ENCODE measurements around the gene CIAO1.
"Not testable (repeated sequence)": the region's sequence is repeated elsewhere in the genome, so short reads cannot be mapped to it uniquely, and the experiment has no call there.

The CIAO1 gene

GRCh38 chr2:96251721-96252292 lies 14.2 kb upstream of the CIAO1 start:
- DNase-seq = no peak

GRCh38 chr2:96252526-96252925 lies 13.5 kb upstream of the CIAO1 start:
- DNase-seq = no peak

GRCh38 chr2:96253006-96253405 lies 13.0 kb upstream of the CIAO1 start:
- no peak for DNase-seq

DNA sequence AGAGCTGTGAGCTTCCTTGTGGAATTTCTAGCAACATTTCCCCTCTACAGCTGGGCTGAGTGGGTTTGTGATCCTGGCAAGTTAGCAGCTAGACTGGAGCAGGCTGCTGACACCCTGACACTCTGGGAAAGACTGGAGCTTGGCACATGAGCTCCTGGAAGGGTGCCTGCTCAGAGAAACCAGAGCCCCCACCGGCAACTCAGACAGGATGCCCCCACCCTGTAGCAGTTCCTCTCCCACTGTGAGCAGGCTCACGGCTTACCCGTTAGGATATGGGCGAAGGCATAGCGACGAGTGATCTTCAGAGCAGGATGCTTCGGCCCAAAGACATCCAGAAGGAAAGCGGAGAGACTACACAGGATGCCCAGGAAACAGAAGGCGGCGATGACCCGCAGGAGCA lies 11.5 kb upstream of the CIAO1 start:
- no peak for DNase-seq

- DNase-seq = no peak
These were observed 9.4 kb upstream of the CIAO1 start for GRCh38 chr2:96256611-96257113.

DNA sequence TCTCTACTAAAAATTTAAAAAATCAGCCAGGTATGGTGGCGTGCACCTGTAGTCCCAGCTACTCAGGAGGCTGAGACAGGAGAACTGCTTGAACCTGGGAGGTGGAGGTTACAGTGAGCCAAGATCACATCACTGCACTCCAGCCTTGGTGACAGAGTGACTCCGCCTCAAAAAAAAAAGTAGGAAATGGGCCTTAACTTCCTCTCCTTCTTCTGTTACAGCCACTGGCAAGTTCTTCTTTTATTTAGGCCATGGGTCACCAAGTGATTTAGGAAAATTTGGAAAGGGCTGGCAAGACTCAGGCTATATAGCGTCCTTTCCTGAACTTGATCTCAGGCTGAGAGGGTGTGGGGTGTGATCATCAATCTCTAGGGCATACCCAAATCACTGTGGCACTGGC lies 8.3 kb upstream of the CIAO1 start:
- DNase-seq = not testable (repeated sequence)

GRCh38 chr2:96258166-96259022 lies 7.6 kb upstream of the CIAO1 start:
- DNase-seq = no peak

DNA sequence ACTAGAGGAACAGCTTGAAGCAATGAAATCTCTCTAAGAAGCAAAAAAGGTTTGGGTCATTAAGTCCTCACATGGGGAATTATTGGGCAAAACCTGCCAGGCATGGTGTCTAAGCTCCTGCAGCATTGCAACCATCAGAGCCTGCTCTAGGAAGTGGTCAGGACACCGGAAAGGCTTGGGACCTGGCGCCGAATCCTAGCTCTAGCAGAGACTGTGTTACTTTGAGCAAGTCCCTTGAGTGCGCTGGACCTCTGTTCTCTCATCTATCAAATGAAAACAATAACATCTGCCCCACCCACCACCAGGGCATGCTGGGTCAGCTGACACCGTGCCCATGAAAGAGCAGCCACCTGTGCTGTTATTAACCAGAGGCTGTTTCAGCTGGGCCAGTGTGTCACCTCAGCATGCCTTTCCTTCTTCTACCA lies 6.5 kb upstream of the CIAO1 start:
- DNase-seq = no peak

DNA sequence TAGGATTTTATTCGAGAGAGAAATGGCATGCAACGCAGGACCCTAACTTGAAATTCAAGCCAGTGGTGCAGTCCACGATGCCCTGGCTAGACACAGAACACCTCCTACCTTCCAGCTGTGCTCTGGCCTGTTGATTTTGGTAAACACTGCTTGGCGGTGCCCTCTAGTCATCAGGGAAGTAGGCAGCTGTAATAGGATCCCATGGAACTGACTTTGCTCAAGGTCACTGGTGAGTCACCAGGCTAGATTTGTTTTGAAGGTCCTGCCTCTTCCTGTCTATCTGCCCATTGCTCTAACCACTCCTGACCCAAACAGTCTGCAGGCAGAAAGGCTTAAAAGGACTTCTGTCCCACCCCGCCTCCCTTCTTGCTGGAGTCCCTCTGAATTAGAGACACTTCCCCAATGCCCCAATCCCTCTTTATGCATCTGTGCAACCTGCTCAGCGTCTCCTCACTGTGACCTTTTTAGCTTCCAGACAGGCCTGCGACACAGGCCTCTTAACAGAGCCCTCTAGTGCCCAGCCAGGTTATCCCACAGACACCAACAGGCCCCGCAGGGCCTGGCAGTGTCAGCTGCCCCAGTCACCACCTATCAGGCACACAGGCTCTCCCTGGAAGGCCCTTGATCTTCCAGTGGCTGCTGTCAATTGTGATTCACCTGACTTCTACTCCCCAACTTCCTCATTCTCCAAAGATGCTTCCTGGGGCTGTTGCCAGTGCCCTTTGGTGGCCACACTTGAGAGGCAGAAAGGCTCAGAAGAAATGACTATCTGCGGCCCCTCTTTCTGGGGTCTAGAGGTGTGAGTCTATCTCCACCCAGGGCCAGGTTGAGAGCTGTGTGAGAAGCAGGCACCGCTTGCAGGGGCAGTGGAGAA lies 5.4 kb upstream of the CIAO1 start:
- DNase-seq = peak; percentile 27

DNA sequence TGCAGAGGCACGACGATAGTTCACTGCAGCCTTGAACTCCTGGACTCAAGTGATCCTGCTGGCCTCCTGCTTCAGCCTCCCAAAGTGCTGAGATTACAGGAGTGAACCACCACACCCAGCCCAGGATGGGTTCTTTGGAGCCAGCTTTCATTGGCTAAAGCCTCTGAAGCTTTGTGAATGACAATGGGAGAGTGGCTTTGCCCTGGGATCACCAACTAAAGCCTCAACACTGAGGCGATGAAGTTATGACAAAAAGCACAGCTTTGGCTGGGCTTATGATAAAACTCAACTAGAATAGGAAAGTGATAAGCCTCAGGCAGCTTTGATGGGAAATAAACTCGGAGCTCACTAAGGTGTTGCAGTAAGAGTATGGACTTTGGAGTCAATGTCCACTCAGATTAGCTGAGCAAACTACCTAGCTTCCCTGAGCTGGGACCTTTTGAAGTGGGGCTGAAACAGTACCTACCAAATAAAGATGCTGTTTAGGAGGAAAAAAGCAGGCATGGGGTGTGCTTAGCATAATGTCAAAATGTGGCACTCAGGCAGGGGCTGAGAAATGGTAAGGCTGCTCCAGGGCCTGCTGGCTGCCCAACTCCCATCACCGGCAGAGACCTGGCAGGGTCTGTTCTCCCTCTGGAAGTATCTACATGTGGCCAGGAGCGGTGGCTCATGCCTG lies 4.6 kb upstream of the CIAO1 start:
- DNase-seq = no peak

DNA sequence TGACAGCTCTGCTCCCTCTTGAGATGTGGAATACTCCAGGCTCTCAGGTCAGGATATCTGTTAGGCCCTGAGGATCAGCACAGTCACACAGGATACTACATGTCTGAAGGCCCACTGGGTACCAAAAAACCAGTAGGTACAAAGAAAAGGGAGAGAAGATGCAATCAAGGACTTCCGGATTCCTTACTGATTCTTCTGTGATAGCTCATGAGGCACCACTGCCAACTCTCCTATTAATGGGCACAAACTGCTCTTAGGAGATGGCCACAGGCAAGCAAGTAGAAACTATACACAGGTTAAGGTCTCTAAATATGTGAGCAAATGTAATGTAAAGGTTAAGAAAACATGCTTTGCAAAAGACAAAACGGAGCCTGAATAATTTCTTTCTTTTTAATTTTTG lies 3.7 kb upstream of the CIAO1 start:
- no peak for DNase-seq

GRCh38 chr2:96264086-96264485 lies 1.9 kb upstream of the CIAO1 start:
- no peak for DNase-seq

- DNase-seq = peak; percentile 33
These were observed 1.2 kb upstream of the CIAO1 start for GRCh38 chr2:96264656-96265348.

DNA sequence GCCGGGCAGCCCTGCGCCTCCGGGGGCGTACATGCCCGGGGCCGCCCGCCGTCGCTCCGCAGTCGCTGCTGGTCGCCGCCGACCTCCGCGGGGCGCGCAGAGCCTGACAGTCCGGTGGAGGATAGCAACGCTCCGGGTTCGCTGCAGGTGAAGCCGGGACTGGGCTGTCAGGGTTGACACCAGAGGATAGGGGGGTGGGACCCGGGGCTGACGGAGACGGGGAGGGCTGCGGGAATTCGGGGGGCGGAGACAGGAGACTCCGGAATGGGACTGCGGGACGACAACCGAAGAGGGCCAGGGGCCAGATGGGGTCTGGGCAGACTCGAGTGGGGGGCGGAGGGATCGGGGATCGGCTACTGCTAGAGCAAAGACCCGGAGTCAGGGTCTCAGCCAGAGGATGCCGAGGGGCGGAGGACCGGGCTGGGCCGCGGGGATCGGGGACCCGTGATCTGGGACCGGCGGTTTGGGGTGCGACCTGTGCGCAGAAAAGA lies 631 bp upstream of the CIAO1 start:
- peak; percentile 40 for DNase-seq

DNA sequence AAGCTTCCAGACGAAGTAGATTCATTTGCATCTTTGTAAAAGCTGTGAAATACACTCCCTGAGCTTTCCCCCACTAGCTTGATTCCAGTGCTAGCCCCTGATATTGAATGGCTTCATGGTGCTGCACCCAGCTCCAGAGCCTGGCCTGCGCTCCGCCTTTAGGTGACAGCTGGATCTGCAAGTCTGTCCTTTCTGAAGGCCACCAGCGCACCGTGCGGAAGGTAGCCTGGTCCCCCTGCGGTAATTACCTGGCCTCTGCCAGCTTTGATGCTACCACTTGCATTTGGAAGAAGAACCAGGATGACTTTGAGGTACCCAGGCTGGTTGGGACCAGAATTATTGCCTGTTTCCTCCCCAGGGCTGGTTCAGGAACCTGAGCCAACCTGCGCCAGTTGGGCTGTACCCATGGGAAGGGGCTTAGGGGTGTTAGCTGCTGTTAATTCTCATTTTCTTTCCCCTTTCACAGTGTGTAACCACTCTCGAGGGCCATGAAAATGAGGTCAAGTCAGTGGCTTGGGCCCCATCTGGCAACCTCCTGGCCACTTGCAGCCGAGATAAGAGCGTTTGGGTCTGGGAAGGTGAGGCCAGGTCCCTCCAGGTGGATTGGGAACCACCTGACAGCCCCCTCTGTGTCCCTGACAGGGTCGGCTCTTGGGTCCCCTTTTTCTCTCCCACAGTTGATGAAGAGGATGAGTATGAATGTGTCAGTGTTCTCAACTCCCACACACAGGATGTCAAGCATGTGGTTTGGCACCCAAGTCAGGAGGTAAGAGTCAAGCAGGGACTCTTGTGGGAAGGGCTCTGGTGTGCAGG lies 1.3 kb downstream of the CIAO1 start:
- peak; percentile 41 for DNase-seq

DNA sequence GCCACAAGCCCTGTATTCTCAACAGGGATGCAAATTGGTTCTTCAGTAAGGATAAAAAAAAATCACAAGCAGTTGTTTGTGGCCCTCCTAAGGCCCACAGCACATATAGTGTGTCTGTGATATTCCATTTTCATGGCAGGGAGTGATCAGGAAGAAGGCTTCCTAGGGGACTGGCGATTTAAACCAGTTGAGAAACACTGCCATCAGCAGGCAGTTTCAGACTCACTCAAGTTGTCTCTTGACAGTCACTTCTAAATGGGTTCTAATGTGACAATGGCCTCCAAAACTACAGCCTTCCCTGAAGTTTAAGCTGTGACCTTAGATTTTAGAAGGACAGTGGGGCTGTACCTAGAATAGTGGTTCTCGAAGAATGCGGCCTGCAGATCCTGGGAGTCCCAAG lies 6.0 kb downstream of the CIAO1 start:
- no peak for DNase-seq

DNA sequence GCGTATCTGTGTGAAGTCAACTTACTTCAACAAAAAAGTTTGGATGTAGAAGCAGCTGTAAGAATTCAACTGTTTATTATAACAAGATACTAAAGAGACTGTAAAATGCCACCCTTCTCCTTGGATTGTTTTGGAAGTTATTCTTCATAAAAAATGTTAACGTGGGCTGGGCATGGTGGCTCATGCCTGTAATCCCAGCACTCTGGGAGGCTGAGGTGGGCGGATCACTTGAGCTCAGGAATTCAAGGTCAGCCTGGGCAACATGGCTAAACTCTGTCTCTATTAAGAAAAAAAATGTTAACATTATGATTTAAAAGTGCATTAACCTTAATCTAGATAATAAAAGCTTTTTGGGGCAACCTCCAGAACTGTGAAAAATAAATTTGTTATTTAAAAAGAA lies 7.7 kb downstream of the CIAO1 start:
- no peak for DNase-seq

- DNase-seq = no peak
These were observed 8.5 kb downstream of the CIAO1 start for GRCh38 chr2:96274355-96275056.

DNA sequence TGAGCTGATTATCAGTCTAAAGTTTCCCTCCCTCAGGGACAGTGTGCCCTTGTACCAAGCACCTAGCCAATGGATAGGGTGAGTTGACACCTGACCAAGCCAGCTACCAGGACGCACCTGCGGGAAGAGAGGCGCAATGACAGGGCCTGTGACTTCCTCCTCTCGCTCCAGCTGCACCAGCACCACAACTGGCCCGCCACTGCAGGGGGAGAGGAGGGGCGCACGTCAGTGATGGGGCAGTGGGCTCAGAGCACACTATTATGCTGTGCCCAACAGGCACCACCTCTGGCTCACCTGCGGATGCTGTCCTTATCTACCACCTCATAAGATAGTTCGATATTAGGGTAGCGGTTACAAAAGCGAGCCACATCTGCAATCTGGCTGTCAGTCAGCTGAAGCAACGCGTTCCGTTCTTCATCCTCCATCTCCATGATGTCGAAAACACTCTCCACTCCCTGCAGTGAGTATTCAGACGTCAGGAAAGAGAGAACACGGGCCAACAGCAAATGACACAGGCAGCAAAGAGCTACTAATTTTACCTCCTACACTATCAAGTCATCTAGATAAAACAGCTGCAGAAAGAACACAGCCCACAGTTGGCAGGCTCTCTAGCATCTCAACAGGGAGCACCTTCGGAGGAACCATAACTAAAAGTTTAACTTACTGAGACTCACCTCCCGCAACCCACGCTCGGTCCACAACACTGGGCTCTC lies 10.9 kb downstream of the CIAO1 start:
- DNase-seq = no peak

Measured in CD4-positive, alpha-beta T cell treated with Interleukin-12 subunit alpha and Interleukin-12 subunit beta, for 1 hour (primary cell).